Ishikawa (cell line): ENCODE results near the gene TCFL5.

ENCODE experiments used
- CEBPB ChIP-seq: IDR thresholded peaks from 2 replicates; pipeline ENCODE4 v1.6.1; 2012
- EGR1 ChIP-seq: IDR thresholded peaks from 2 replicates; pipeline ENCODE4 v1.6.1; 2012
- EP300 ChIP-seq: IDR thresholded peaks from 2 replicates; pipeline ENCODE4 v1.6.1; 2012; ENCODE audit warnings: borderline replicate concordance
- FOXM1 ChIP-seq: IDR thresholded peaks from 2 replicates; pipeline ENCODE4 v1.6.1; 2012; ENCODE audit warnings: low read depth, borderline replicate concordance
- RAD21 ChIP-seq: IDR thresholded peaks from 2 replicates; pipeline ENCODE4 v1.6.1; 2012; ENCODE audit warnings: low read depth
- TAF1 ChIP-seq: IDR thresholded peaks from 2 replicates; pipeline ENCODE4 v1.6.1; 2012; ENCODE audit warnings: low read depth, mild to moderate bottlenecking
- TCF12 ChIP-seq: IDR thresholded peaks from 2 replicates; pipeline ENCODE4 v1.6.1; 2012; ENCODE audit warnings: low read depth
- TEAD4 ChIP-seq: IDR thresholded peaks from 2 replicates; pipeline ENCODE4 v1.6.1; 2012
- YY1 ChIP-seq: IDR thresholded peaks from 2 replicates; pipeline ENCODE4 v1.6.1; 2012; ENCODE audit warnings: low read depth
- TF ChIP-seq, protein P1 (sequence below): IDR thresholded peaks from 2 replicates; pipeline ENCODE4 v1.6.1; 2012; ENCODE audit warnings: low read depth, mild to moderate bottlenecking

DNA sequence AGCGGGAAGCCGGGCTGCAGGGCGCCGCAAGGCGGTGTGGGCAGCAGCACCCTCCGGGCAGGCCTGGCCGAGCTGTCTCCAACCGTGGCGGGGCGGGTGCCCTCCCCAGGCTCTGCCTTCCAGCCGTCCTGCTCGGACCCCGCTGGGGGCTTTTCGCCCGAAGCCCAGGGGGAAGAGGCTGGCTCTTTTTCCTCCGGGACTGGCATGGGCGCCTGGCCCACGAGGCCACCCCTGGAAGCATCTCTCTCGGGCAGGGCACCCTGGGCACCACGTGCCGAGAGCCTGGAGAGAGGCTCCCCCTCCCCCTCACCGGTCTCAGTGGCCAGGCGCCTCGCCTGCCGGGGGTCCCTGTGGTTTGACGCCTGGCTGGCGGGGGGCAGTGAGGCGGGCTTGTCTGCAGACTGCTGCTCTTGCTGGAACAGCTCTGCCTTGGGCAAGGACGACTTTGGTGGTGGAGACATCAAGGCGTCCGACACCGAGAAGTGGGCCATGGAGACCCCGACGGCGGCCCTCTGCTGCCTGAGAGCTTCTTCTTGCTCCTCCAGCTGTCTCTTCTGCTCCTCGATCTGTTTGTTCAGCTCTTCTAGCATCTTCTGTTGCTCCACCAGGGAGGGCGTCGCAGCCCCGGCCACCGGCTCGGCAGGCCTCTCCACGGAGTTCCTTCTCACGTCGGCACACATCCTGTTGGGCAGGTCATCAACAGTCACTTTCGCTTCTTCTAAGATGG, 19.5 kb upstream of the TCFL5 start:
- TF ChIP-seq EGR1 (no peak), TCF12 (no peak), CEBPB (no peak), TAF1 (no peak), EP300 (no peak), YY1 (no peak), FOXM1 (no peak), TEAD4 (no peak), RAD21 (no peak)
- TF ChIP-seq, protein P1, sequence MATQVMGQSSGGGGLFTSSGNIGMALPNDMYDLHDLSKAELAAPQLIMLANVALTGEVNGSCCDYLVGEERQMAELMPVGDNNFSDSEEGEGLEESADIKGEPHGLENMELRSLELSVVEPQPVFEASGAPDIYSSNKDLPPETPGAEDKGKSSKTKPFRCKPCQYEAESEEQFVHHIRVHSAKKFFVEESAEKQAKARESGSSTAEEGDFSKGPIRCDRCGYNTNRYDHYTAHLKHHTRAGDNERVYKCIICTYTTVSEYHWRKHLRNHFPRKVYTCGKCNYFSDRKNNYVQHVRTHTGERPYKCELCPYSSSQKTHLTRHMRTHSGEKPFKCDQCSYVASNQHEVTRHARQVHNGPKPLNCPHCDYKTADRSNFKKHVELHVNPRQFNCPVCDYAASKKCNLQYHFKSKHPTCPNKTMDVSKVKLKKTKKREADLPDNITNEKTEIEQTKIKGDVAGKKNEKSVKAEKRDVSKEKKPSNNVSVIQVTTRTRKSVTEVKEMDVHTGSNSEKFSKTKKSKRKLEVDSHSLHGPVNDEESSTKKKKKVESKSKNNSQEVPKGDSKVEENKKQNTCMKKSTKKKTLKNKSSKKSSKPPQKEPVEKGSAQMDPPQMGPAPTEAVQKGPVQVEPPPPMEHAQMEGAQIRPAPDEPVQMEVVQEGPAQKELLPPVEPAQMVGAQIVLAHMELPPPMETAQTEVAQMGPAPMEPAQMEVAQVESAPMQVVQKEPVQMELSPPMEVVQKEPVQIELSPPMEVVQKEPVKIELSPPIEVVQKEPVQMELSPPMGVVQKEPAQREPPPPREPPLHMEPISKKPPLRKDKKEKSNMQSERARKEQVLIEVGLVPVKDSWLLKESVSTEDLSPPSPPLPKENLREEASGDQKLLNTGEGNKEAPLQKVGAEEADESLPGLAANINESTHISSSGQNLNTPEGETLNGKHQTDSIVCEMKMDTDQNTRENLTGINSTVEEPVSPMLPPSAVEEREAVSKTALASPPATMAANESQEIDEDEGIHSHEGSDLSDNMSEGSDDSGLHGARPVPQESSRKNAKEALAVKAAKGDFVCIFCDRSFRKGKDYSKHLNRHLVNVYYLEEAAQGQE: no peak
